Measurements from ENCODE around the gene PDSS1. TPM values are rescaled to one million over a fixed set of nuclear protein-coding genes. Genes with fewer than 3 reads are reported as not detected.

PDSS1 gene
- total and polyA plus RNA-seq, 2 of the 13 experiments (the other 11 are each of a cell fraction or from before 2014, with no cell fraction given) = 18.7 to 19.3 TPM

DNA sequence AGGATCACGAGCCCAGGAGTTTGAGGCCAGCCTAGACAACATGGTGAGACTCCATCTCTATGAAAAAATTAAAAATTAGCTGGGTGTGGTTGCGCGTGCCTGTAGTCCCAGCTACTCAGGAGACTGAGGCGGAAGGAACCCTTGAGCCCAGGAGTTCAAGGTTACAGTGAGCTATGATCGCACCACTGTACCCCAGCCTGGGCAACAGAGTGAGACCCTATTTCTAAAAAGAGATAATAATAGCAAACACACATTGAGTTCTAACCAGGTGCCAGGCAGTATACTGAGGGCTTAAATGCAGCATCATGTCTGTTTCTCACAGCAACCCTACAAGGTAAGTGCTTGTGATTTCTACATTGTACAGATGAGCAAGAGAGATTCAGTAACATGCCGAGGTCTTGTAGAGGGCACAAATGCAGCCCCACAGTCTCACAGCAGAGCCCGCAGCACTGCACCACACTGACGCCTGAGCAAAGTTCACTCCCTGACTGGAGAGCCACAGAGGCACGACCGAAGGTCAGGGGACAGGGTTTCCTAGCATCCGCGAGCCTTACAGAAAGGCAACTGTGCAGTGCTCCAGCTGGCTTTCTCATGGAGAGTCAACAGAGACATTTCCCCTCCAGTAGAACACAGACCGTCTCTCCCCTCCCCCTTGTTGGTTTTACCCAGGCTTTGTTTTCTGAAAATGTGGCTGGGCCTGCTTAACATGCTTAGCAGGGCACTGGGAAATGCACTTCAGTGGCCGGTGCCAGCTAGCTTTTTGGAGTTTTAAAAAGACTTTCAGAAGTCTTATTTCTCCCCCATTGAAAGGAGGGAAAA lies 36.5 kb downstream of the PDSS1 start (continued):
- TF ChIP-seq CREM (IDR thresholded peaks at IDR 0.05) (peak; percentile 65), CREM (CRISPR knock-in tag; IDR thresholded peaks at IDR 0.05) (no peak), NR2F6 (IDR thresholded peaks at IDR 0.05) (peak; percentile 75), NR2F6 (CRISPR knock-in tag; IDR thresholded peaks at IDR 0.05) (peak; percentile 83), HMG20A (CRISPR knock-in tag; IDR thresholded peaks at IDR 0.05; ENCODE audit: borderline replicate concordance) (peak; percentile 74; the same call in 1 of the 2 replicates), ZNF746 (CRISPR knock-in tag; IDR thresholded peaks at IDR 0.05) (no peak), HHEX (CRISPR knock-in tag; IDR thresholded peaks at IDR 0.05) (0 out of 2 replicates have a peak, but pooled peaks have one; percentile 22), ZNF564 (CRISPR knock-in tag; IDR thresholded peaks at IDR 0.05) (no peak), SMAD1 (CRISPR knock-in tag; IDR thresholded peaks at IDR 0.05; ENCODE audit: borderline replicate concordance, low read depth) (0 out of 2 replicates have a peak, but pooled peaks have one; percentile 45), PCBP1 (IDR thresholded peaks at IDR 0.05; ENCODE audit: borderline replicate concordance, low read depth, low read length) (no peak), YY1 (IDR thresholded peaks at IDR 0.05; ENCODE audit: insufficient read depth, insufficient replicate concordance, low read depth, low read length) (no peak), HNF4A (CRISPR knock-in tag; IDR thresholded peaks at IDR 0.05) (peak; percentile 98), MNT (IDR thresholded peaks at IDR 0.05) (no peak), ZFP36L1 (CRISPR knock-in tag; IDR thresholded peaks at IDR 0.05) (0 out of 2 replicates have a peak, but pooled peaks have one; percentile 32), ZNF670 (CRISPR knock-in tag; IDR thresholded peaks at IDR 0.05; ENCODE audit: borderline replicate concordance) (no peak), ZNF3 (CRISPR knock-in tag; IDR thresholded peaks at IDR 0.05) (peak; percentile 46; the same call in 1 of the 2 replicates), SOX5 (CRISPR knock-in tag; IDR thresholded peaks at IDR 0.05; ENCODE audit: borderline replicate concordance) (peak; percentile 88), ZNF674 (CRISPR knock-in tag; IDR thresholded peaks at IDR 0.05; ENCODE audit: low read depth) (no peak), FOSL2 (CRISPR knock-in tag; IDR thresholded peaks at IDR 0.05) (peak; percentile 57), NCOA2 (CRISPR knock-in tag; IDR thresholded peaks at IDR 0.05) (peak; percentile 75), ZNF512 (CRISPR knock-in tag; IDR thresholded peaks at IDR 0.05) (no peak), MIER2 (CRISPR knock-in tag; IDR thresholded peaks at IDR 0.05) (0 out of 2 replicates have a peak, but pooled peaks have one; percentile 44), ZNF484 (CRISPR knock-in tag; IDR thresholded peaks at IDR 0.05; ENCODE audit: borderline replicate concordance, low read depth) (no peak), ZNF615 (CRISPR knock-in tag; IDR thresholded peaks at IDR 0.05; ENCODE audit: borderline replicate concordance) (no peak), ZSCAN21 (CRISPR knock-in tag; IDR thresholded peaks at IDR 0.05; ENCODE audit: borderline replicate concordance) (no peak), FOXJ3 (CRISPR knock-in tag; IDR thresholded peaks at IDR 0.05; ENCODE audit: borderline replicate concordance) (peak; percentile 72; the same call in 1 of the 2 replicates)
- TF ChIP-seq, protein P1, sequence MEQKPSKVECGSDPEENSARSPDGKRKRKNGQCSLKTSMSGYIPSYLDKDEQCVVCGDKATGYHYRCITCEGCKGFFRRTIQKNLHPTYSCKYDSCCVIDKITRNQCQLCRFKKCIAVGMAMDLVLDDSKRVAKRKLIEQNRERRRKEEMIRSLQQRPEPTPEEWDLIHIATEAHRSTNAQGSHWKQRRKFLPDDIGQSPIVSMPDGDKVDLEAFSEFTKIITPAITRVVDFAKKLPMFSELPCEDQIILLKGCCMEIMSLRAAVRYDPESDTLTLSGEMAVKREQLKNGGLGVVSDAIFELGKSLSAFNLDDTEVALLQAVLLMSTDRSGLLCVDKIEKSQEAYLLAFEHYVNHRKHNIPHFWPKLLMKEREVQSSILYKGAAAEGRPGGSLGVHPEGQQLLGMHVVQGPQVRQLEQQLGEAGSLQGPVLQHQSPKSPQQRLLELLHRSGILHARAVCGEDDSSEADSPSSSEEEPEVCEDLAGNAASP (CRISPR knock-in tag; IDR thresholded peaks at IDR 0.05; ENCODE audit: borderline replicate concordance) = peak; percentile 76

All from HepG2 (cell line).